NB4 (cell line): ENCODE measurements around the gene CEBPZOS.
A peak's percentile ranks its signal among the peaks of the same experiment; 100 is the strongest.

ENCODE experiments used
- DNase-seq: peaks from one replicate; pipeline ENCODE4 v3.0.0; 2010; ENCODE audit warnings: low read depth
- H3K4me3 ChIP-seq: one replicate; pipeline ENCODE4 v1.5.1; 2011; ENCODE audit warnings: mild to moderate bottlenecking, low read depth, low read length, moderate library complexity
- CTCF ChIP-seq: IDR thresholded peaks from one replicate; pipeline ENCODE4 v1.5.1; 2012; ENCODE audit warnings: low read depth, low read length
- MAX ChIP-seq: IDR thresholded peaks from 2 replicates; pipeline ENCODE4 v1.6.1; 2011; ENCODE audit warnings: low read depth, low read length
- MYC ChIP-seq: IDR thresholded peaks from 2 replicates; pipeline ENCODE4 v1.6.1; 2011; ENCODE audit warnings: low read depth, low read length
- POLR2A ChIP-seq: IDR thresholded peaks from 2 replicates; pipeline ENCODE4 v1.6.1; 2011; ENCODE audit warnings: mild to moderate bottlenecking; ENCODE audit not compliant: insufficient read length; ENCODE audit errors: extremely low read depth

Gene CEBPZOS

GRCh38 chr2:37196320-37197195, at the start of gene CEBPZOS:
Gene CEBPZOS (plus strand): TSS chr2:37196496. CDS start chr2:37199705, 3,209 bp downstream.
- H3K4me3 ChIP-seq: peak within 1 kb of the TSS; percentile 78
- peak; percentile 91 for DNase-seq
- TF ChIP-seq POLR2A: peak; percentile 96
- TF ChIP-seq MAX: peak; percentile 57
- no peak for TF ChIP-seq CTCF

GRCh38 chr2:37148325-37148724, 48.0 kb upstream of the CEBPZOS start:
- no peak overlapping the region for H3K4me3 ChIP-seq
- TF ChIP-seq MAX (no peak), CTCF (no peak), POLR2A (no peak), MYC (no peak)
- DNase-seq: no peak

- DNase-seq: no peak
- no peak overlapping the region for H3K4me3 ChIP-seq
- TF ChIP-seq MAX (no peak), MYC (no peak), POLR2A (no peak), CTCF (no peak)
Measured at GRCh38 chr2:37149626-37150322, 46.5 kb upstream of the CEBPZOS start.

GRCh38 chr2:37153224-37153623, 43.1 kb upstream of the CEBPZOS start:
- no peak for DNase-seq

GRCh38 chr2:37154785-37155184, 41.5 kb upstream of the CEBPZOS start:
- no peak overlapping the region for H3K4me3 ChIP-seq
- DNase-seq: peak; percentile 30
- TF ChIP-seq CTCF: no peak
- no peak for TF ChIP-seq MYC
- TF ChIP-seq POLR2A: no peak
- no peak for TF ChIP-seq MAX

More at GRCh38 chr2:37153224-37153623, 43.1 kb upstream of the CEBPZOS start:
- no peak overlapping the region for H3K4me3 ChIP-seq
- TF ChIP-seq MAX: no peak
- TF ChIP-seq CTCF: no peak
- TF ChIP-seq MYC: no peak
- TF ChIP-seq POLR2A: no peak
